Ishikawa (cell line): Measurements from ENCODE around the gene NBPF26.

Experiments used
- CREB1 ChIP-seq: IDR thresholded peaks from 2 replicates; pipeline ENCODE4 v1.6.1; 2012; ENCODE audit warnings: low read depth
- EP300 ChIP-seq: IDR thresholded peaks from 2 replicates; pipeline ENCODE4 v1.6.1; 2012; ENCODE audit warnings: borderline replicate concordance
- NFIC ChIP-seq: IDR thresholded peaks from 2 replicates; pipeline ENCODE4 v1.6.1; 2012
- RAD21 ChIP-seq: IDR thresholded peaks from 2 replicates; pipeline ENCODE4 v1.6.1; 2012; ENCODE audit warnings: low read depth
- TAF1 ChIP-seq: IDR thresholded peaks from 2 replicates; pipeline ENCODE4 v1.6.1; 2012; ENCODE audit warnings: low read depth, mild to moderate bottlenecking
- TCF12 ChIP-seq: IDR thresholded peaks from 2 replicates; pipeline ENCODE4 v1.6.1; 2012; ENCODE audit warnings: low read depth
- TEAD4 ChIP-seq: IDR thresholded peaks from 2 replicates; pipeline ENCODE4 v1.6.1; 2012
- YY1 ChIP-seq: IDR thresholded peaks from 2 replicates; pipeline ENCODE4 v1.6.1; 2012; ENCODE audit warnings: low read depth

Gene NBPF26

DNA sequence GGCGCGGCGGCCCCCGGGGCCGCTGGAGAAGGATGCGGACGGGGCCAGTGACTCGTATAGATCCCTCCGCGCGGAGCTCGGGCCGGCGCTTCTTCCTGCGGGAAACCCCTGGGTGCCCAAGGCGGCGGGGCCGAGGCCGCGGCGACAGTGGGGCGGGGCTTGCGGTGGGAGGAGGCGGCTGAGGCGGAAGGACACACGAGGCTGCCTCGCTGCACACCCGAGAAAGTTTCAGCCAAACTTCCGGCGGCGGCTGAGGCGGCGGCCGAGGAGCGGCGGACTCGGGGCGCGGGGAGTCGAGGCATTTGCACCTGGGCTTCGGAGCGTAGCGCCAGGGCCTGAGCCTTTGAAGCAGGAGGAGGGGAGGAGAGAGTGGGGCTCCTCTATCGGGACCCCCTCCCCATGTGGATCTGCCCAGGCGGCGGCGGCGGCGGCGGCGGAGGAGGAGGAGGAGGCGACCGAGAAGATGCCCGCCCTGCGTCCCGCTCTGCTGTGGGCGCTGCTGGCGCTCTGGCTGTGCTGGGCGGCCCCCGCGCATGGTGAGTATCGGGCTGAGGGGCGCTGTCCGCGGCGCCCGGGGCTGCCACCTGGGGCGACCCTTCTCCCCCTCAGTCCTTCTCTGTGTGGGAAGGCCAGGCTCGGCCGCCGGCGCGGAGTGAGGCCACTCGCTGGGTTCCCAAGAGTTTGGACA is at the start of gene NBPF26:
TSS of gene NBPF26 (plus strand) at position 231 of the 688 bp plus-strand sequence.
- peak; percentile 53; the same call in 1 of the 2 replicates for TF ChIP-seq TAF1

- peak; percentile 29 for TF ChIP-seq RAD21
These were observed 88.1 kb downstream of the NBPF26 start for GRCh38 chr1:120811822-120812221.

GRCh38 chr1:120844186-120844944 is 120.6 kb downstream of the NBPF26 start:
- TF ChIP-seq TEAD4 (peak; percentile 74), RAD21 (peak; percentile 18; the same call in 1 of the 2 replicates)

- TF ChIP-seq YY1 = 0 out of 2 replicates have a peak, but pooled peaks have one; percentile 3
These were observed 126.5 kb downstream of the NBPF26 start for GRCh38 chr1:120850287-120850536.

GRCh38 chr1:120850537-120851421 is 127.0 kb downstream of the NBPF26 start:
- TF ChIP-seq YY1 (0 out of 2 replicates have a peak, but pooled peaks have one; percentile 30), CREB1 (0 out of 2 replicates have a peak, but pooled peaks have one; percentile 31), EP300 (peak; percentile 56), NFIC (peak; percentile 35; the same call in 1 of the 2 replicates), TCF12 (peak; percentile 52; the same call in 1 of the 2 replicates), TEAD4 (peak; percentile 45; the same call in 1 of the 2 replicates)
